ENCODE measurements around the gene KIAA1210. TPM values are rescaled to one million over a fixed set of nuclear protein-coding genes. Genes with fewer than 3 reads are reported as not detected.

The KIAA1210 gene
- total and polyA plus RNA-seq, 2 of the 4 experiments (the other 2 are of a cell fraction), result not detected

GRCh38 chrX:119042996-119043395 lies 84.6 kb downstream of the KIAA1210 start:
- Histone ChIP-seq H3K79me1 (ENCODE audit: low read depth in 1 of 2, low read length in 2 of 2) (no peaks in the 10 kb centered on the region), H2AK9ac (replicated peaks; ENCODE audit: low read depth, low read length, poor library complexity) (no peak overlapping the region), H3K56ac (ENCODE audit: extremely low read depth, insufficient read depth, low read length) (no peak overlapping the region), H3K9me3 (ENCODE audit: control insufficient read depth, insufficient read depth, low read length) (no peaks in the 10 kb centered on the region), H2BK15ac (ENCODE audit: low read depth, low read length) (no peak overlapping the region), H4K91ac (ENCODE audit: insufficient read depth, low read depth, low read length) (no peak overlapping the region), H3K18ac (ENCODE audit: low read depth, low read length) (no peak overlapping the region), H3K14ac (replicated peaks; ENCODE audit: low read depth, low read length) (no peak overlapping the region), H3K4ac (ENCODE audit: low read depth, low read length) (no peak overlapping the region), H2AK5ac (ENCODE audit: low read depth, low read length) (no peak overlapping the region), H3K4me2 (ENCODE audit: low read depth, low read length) (no peak overlapping the region), H3K27me3 (ENCODE audit: control insufficient read depth, insufficient read depth, low read length) (no peaks in the 10 kb centered on the region), H2BK120ac (ENCODE audit: low read depth, low read length) (no peak overlapping the region), H3K23ac (ENCODE audit: low read depth, low read length) (no peak overlapping the region), H2AFZ (replicated peaks; ENCODE audit: low read length, poor library complexity) (no peak overlapping the region), H3K36me3 (ENCODE audit: control insufficient read depth, insufficient read depth, low read length) (no peaks in the 10 kb centered on the region), H4K8ac (ENCODE audit: low read depth in 2 of 2, low read length in 2 of 2) (no peak overlapping the region), H3K27ac (ENCODE audit: insufficient read depth, low read length) (no peak overlapping the region), H4K20me1 (ENCODE audit: insufficient read depth, low read length) (no peaks in the 10 kb centered on the region), H3K4me3 (ENCODE audit: insufficient read depth, low read depth, low read length) (no peak overlapping the region), H2BK20ac (ENCODE audit: low read depth, low read length) (no peak overlapping the region), H4K5ac (ENCODE audit: low read depth, low read length) (no peak overlapping the region), H3K9ac (ENCODE audit: low read depth, low read length) (no peak overlapping the region), H3K4me1 (ENCODE audit: control insufficient read depth, insufficient read depth, low read length) (peaks cover 3% of the 10 kb centered on the region; the same call in 1 of the 2 replicates), H2BK5ac (ENCODE audit: low read depth, low read length, poor library complexity, severe bottlenecking) (no peak overlapping the region), H3K9me1 (ENCODE audit: insufficient read depth, low read length) (peaks cover 3% of the 10 kb centered on the region; the same call in 1 of the 2 replicates)
- intact Hi-C loops (cut with micrococcal nuclease), result no loop called here
- dilution Hi-C loops (cut with HindIII; ENCODE audit: low sequenced_read_pairs, unreplicated experiment), result no loop called here
- no CpG with 5 or more reads among the region's 1 CpG for WGBS, 2 experiments (ENCODE audit: extremely low coverage in 2 of 2, insufficient read length in 1 of 2)
- in situ Hi-C loops (cut with MboI; ENCODE audit: low sequenced_read_pairs), result no loop called here
- DNase-seq (no peak), ATAC-seq (ENCODE audit: low read depth) (no peak)
- TF ChIP-seq CHD1 (IDR thresholded peaks at IDR 0.05; ENCODE audit: low read depth, low read length), result no peak
- TF ChIP-seq FOS (IDR thresholded peaks at IDR 0.05; ENCODE audit: low read depth, low read length), result no peak
- no peak for TF ChIP-seq RFX5 (IDR thresholded peaks at IDR 0.05; ENCODE audit: low read depth, low read length)
- TF ChIP-seq ELK1 (IDR thresholded peaks at IDR 0.05; ENCODE audit: borderline replicate concordance, low read depth, low read length), result no peak
- TF ChIP-seq, protein P1, sequence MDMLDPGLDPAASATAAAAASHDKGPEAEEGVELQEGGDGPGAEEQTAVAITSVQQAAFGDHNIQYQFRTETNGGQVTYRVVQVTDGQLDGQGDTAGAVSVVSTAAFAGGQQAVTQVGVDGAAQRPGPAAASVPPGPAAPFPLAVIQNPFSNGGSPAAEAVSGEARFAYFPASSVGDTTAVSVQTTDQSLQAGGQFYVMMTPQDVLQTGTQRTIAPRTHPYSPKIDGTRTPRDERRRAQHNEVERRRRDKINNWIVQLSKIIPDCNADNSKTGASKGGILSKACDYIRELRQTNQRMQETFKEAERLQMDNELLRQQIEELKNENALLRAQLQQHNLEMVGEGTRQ (IDR thresholded peaks at IDR 0.05; ENCODE audit: low read depth, low read length), result no peak
- no peak for TF ChIP-seq CTCF (conservative IDR thresholded peaks at IDR 0.05; ENCODE audit: low read depth, low read length)
- TF ChIP-seq MXI1 (IDR thresholded peaks at IDR 0.05; ENCODE audit: borderline replicate concordance, low read depth, low read length), result no peak
- no peak for TF ChIP-seq RCOR1 (IDR thresholded peaks at IDR 0.05; ENCODE audit: insufficient replicate concordance, low read length)
- no peak for TF ChIP-seq CEBPB (IDR thresholded peaks at IDR 0.05; ENCODE audit: low read depth, low read length)
- no peak for TF ChIP-seq MAFK (IDR thresholded peaks at IDR 0.05; ENCODE audit: low read depth, low read length)
- no peak for TF ChIP-seq POLR2A (IDR thresholded peaks at IDR 0.05; ENCODE audit: low read depth, low read length)
- TF ChIP-seq RAD21 (IDR thresholded peaks at IDR 0.05; ENCODE audit: low read length), result no peak
- no peak for TF ChIP-seq MAZ (IDR thresholded peaks at IDR 0.05; ENCODE audit: borderline replicate concordance, low read depth, low read length)
- BruUV-seq (replicated peaks), result no TSS peak
- POLR2A ChIA-PET (ENCODE audit: unreplicated experiment), result no interaction called here
- CTCF ChIA-PET, result no interaction called here

All from IMR-90 (cell line).